ENCODE measurements around the gene ITGB3. TPM values are rescaled to one million over a fixed set of nuclear protein-coding genes. Genes with fewer than 3 reads are reported as not detected.

Gene ITGB3
- total RNA-seq, 1 experiment from 2014 or later = not detected

DNA sequence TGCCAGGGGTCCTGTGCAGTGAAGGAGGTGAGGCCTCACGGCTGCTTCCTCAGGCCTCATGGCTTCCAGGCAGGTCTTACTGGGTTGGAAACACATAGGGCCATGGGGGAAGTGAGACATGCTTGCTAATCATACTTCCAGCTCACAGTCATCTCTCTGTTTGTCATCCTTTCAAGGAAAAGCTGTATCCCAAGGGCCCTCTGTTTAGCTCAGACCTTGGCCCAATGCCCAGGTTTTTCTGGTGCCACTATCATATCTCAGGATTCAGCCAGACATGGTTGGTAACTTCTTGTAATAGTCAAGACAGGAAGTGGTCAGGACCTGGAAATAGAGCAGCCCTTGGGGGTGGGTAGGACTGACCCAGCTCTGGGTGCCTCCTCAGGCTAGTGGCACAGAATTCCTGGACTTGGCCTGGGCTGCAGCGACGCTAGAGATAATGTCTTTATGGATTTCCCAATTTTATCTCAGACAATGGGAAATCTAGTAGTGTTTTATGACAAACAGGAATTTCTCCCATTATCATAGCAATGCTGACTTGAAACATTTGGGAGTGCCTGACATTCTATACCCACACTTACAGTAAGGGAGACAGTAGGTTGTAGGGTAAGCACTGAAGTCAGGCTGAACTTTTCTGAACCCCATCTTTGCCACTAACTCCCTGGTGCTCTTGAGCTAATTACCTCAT is 13.5 kb upstream of the ITGB3 start:
- Histone ChIP-seq H3K4me2 (ENCODE audit: low read length) (peak overlapping the region; percentile 32; the same call in 1 of the 2 replicates), H3K9ac (ENCODE audit: low read length) (no peak overlapping the region)

More for the DNA sequence above, 13.5 kb upstream of the ITGB3 start:
- Histone ChIP-seq H4K20me1 (ENCODE audit: insufficient read depth) (no peaks in the 10 kb centered on the region), H3K9me2 (ENCODE audit: insufficient read depth) (no peaks in the 10 kb centered on the region), H2AFZ (ENCODE audit: low read depth, low read length, poor library complexity, severe bottlenecking) (peak overlapping the region; percentile 75), H3K27me3 (ENCODE audit: insufficient read depth, low read length) (no peaks in the 10 kb centered on the region), H3K27ac (ENCODE audit: low read depth, low read length) (peak overlapping the region; percentile 1; the same call in 1 of the 2 replicates), H3K79me2 (ENCODE audit: insufficient read depth, low read length) (no peaks in the 10 kb centered on the region), H3K36me3 (ENCODE audit: control insufficient read depth in 1 of 2, insufficient read depth in 2 of 2, low read length in 2 of 2) (no peaks in the 10 kb centered on the region), H3K9me3 (ENCODE audit: control insufficient read depth in 1 of 2, insufficient read depth in 1 of 2, low read depth in 1 of 2, low read length in 2 of 2) (no peaks in the 10 kb centered on the region), H3K4me3 (replicated peaks in 1 of 2; ENCODE audit: low read depth in 1 of 2, low read length in 2 of 2) (no peak overlapping the region), H3K4me1 (ENCODE audit: control insufficient read depth in 1 of 2, insufficient read depth in 2 of 2, low read length in 2 of 2) (peaks cover 8 to 16% of the 10 kb centered on the region in 2 experiments)
- peak; percentile 69 for DNase-seq (ENCODE audit: low read depth, low spot score)
- peak; percentile 67 for ATAC-seq
- intact Hi-C loops (cut with micrococcal nuclease) = no loop called here
- ChIA-PET POLR2A (interaction anchor here (0.7 to 1.4 kb wide), 2 partner anchors 10 to 14 kb away, joined by 3 read pairs; partner anchors contain the start of gene ITGB3), RAD21 (ENCODE audit: low non-redundant PET in 1 of 2, low total read pairs in 2 of 2, uncharacterized antibody in 2 of 2, unreplicated experiment in 2 of 2) (no interaction called here), CTCF (interaction anchor here (1.6 kb wide), 1 partner anchor 75 kb away, joined by 5 read pairs; no protein-coding TSS in a partner anchor)
- no TSS peak for BruUV-seq (replicated peaks)
- no peak for TF ChIP-seq ELF1 (IDR thresholded peaks at IDR 0.05; ENCODE audit: borderline replicate concordance, low read depth)
- no peak for TF ChIP-seq YY1 (IDR thresholded peaks at IDR 0.05; ENCODE audit: extremely low read depth, insufficient replicate concordance, low read depth, low read length)
- no peak for TF ChIP-seq POLR2A (IDR thresholded peaks at IDR 0.05; ENCODE audit: borderline replicate concordance, extremely low read depth, insufficient read depth, insufficient read length)
- TF ChIP-seq EZH2phosphoT487 (IDR thresholded peaks at IDR 0.05; ENCODE audit: borderline replicate concordance) = no peak
- TF ChIP-seq TCF7L2 (IDR thresholded peaks at IDR 0.05; ENCODE audit: borderline replicate concordance, extremely low read depth, insufficient read depth, insufficient read length) = peak; percentile 24
- TF ChIP-seq POLR2AphosphoS5 (IDR thresholded peaks at IDR 0.05; ENCODE audit: low read depth, low read length) = no peak
- TF ChIP-seq CEBPB (IDR thresholded peaks at IDR 0.05; ENCODE audit: low read depth) = no peak
- no peak for TF ChIP-seq RAD21 (IDR thresholded peaks at IDR 0.05; ENCODE audit: low read depth)
- TF ChIP-seq, protein P1, sequence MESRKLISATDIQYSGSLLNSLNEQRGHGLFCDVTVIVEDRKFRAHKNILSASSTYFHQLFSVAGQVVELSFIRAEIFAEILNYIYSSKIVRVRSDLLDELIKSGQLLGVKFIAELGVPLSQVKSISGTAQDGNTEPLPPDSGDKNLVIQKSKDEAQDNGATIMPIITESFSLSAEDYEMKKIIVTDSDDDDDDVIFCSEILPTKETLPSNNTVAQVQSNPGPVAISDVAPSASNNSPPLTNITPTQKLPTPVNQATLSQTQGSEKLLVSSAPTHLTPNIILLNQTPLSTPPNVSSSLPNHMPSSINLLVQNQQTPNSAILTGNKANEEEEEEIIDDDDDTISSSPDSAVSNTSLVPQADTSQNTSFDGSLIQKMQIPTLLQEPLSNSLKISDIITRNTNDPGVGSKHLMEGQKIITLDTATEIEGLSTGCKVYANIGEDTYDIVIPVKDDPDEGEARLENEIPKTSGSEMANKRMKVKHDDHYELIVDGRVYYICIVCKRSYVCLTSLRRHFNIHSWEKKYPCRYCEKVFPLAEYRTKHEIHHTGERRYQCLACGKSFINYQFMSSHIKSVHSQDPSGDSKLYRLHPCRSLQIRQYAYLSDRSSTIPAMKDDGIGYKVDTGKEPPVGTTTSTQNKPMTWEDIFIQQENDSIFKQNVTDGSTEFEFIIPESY (IDR thresholded peaks at IDR 0.05; ENCODE audit: extremely low read depth, insufficient replicate concordance, low read length) = peak; percentile 5
- TF ChIP-seq ZFX (IDR thresholded peaks at IDR 0.05) = no peak
- no peak for TF ChIP-seq SRF (IDR thresholded peaks at IDR 0.05; ENCODE audit: low read depth)
- TF ChIP-seq CBX3 (IDR thresholded peaks at IDR 0.05; ENCODE audit: low read depth) = 0 out of 2 replicates have a peak, but pooled peaks have one; percentile 51
- 0 out of 2 replicates have a peak, but pooled peaks have one; percentile 27 for TF ChIP-seq SP1 (IDR thresholded peaks at IDR 0.05; ENCODE audit: low read depth)

Data from HCT116 (cell line).